Measurements from ENCODE around the gene NAA38.

DNA sequence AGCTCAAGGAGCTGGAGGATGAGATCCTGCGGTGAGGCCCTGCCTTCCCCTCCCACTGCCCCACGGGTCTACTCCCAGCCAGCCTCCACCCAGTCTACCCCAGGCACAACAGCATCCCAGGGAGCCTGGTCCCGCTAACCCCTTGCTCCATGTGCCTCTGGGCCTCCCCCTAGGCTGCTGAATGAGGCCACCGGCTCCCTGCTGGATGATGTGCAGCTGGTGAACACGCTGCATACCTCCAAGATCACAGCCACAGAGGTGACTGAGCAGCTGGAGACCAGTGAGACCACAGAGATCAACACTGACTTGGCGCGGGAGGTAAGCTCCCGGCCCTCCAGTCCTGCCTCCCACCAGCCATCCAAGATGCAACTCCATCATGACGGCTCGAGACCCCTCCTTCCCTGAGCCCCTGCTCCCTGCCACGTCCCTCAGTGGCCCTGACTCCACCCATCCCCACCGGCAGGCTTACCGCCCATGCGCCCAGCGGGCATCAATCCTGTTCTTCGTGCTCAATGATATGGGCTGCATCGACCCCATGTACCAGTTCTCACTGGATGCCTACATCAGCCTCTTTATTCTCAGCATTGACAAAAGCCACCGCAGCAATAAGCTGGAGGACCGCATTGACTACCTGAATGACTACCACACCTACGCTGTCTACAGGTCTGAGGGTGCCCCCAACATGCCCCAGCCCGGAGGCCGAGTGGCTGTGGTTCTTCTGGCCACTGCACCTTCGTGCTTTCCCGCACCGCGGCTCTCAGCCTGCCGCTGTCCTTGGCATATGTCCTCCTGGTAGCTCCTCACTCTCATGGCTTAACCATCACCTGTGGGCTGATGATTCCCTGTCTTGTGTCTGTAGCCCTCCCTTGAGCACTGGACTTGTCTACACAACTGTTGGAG, 38.4 kb downstream of the NAA38 start:
- TF ChIP-seq POLR2AphosphoS5 (IDR thresholded peaks at IDR 0.05; ENCODE audit: borderline replicate concordance, low read depth, low read length): no peak
- no peak for TF ChIP-seq EZH2 (IDR thresholded peaks at IDR 0.05)
- no peak for TF ChIP-seq FOXP2 (optimal IDR thresholded peaks at IDR 0.05; ENCODE audit: control extremely low read depth, extremely low read length, insufficient read depth)
